Keratinocyte (primary cell): Measurements from ENCODE around the gene B3GNT5. TPM values are rescaled to one million over a fixed set of nuclear protein-coding genes. Genes with fewer than 3 reads are reported as not detected.

Source experiments
- DNase-seq: peaks from one replicate; pipeline ENCODE4 v3.0.0-alpha.2; 2011; ENCODE audit warnings: low read depth, missing footprints, low spot score
- FAIRE-seq: peaks from 2 replicates; lab custom pipeline; 2011; peaks lifted over from hg19 to GRCh38; lab: Jason Lieb, UNC
- H2AFZ ChIP-seq: 2 replicates; pipeline ENCODE4 v1.6.0; 2012; ENCODE audit warnings: low read length, control low read depth, inconsistent platforms; ENCODE audit not compliant: control insufficient read depth
- H3K27ac ChIP-seq: 2 replicates; pipeline ENCODE4 v1.5.1; 2011; ENCODE audit warnings: low read length; ENCODE audit not compliant: control insufficient read depth, insufficient read depth
- H3K27me3 ChIP-seq: 3 replicates; pipeline ENCODE4 v1.6.0; 2011; ENCODE audit warnings: low read length; ENCODE audit not compliant: control insufficient read depth, insufficient read depth; ENCODE audit errors: extremely low read depth
- H3K36me3 ChIP-seq, 2 experiments: 2 replicates in 1 of 2; 3 replicates in 1 of 2; pipeline ENCODE4 v1.5.1; 2011; ENCODE audit warnings: low read length in 2 of 2, mild to moderate bottlenecking in 1 of 2; ENCODE audit not compliant: control insufficient read depth in 2 of 2, insufficient read depth in 2 of 2; ENCODE audit errors: extremely low read depth in 1 of 2
- H3K4me1 ChIP-seq: 3 replicates; pipeline ENCODE4 v1.5.1; 2011; ENCODE audit warnings: low read length; ENCODE audit not compliant: control insufficient read depth, insufficient read depth; ENCODE audit errors: extremely low read depth
- H3K4me2 ChIP-seq: 3 replicates; pipeline ENCODE4 v1.6.0; 2011; ENCODE audit warnings: low read depth, low read length; ENCODE audit not compliant: control insufficient read depth, insufficient read depth; ENCODE audit errors: extremely low read depth
- H3K4me3 ChIP-seq, 3 experiments: fragments of 200-600 bp in 1 of 3; sonication (generic) in 1 of 3; 2 replicates in 2 of 3; 3 replicates in 1 of 3; pipeline ENCODE4 v1.5.1; 2011 to 2016; ENCODE audit warnings: low read length in 3 of 3, mild to moderate bottlenecking in 3 of 3, control low read depth in 2 of 3, inconsistent platforms in 1 of 3, low read depth in 1 of 3, mixed read lengths in 1 of 3, mixed run types in 1 of 3, moderate library complexity in 1 of 3; ENCODE audit not compliant: control insufficient read depth in 2 of 3, insufficient read depth in 2 of 3; ENCODE audit errors: extremely low read depth in 1 of 3
- H3K79me2 ChIP-seq: 2 replicates; pipeline ENCODE4 v1.6.0; 2012; ENCODE audit warnings: low read length; ENCODE audit not compliant: control insufficient read depth, insufficient read depth
- H3K9ac ChIP-seq: 3 replicates; pipeline ENCODE4 v1.6.0; 2011; ENCODE audit warnings: low read length; ENCODE audit not compliant: control insufficient read depth, insufficient read depth; ENCODE audit errors: extremely low read depth
- H3K9me1 ChIP-seq: 3 replicates; pipeline ENCODE4 v1.6.0; 2011; ENCODE audit warnings: low read length; ENCODE audit not compliant: control insufficient read depth, insufficient read depth; ENCODE audit errors: extremely low read depth
- H3K9me3 ChIP-seq: 2 replicates; pipeline ENCODE4 v1.5.1; 2012; ENCODE audit warnings: low read depth, low read length; ENCODE audit not compliant: control insufficient read depth
- H4K20me1 ChIP-seq: 3 replicates; pipeline ENCODE4 v1.6.0; 2011; ENCODE audit warnings: low read length; ENCODE audit not compliant: control insufficient read depth, insufficient read depth; ENCODE audit errors: extremely low read depth
- CTCF ChIP-seq, 3 experiments: IDR thresholded peaks in 1 of 3; conservative IDR thresholded peaks in 1 of 3; optimal IDR thresholded peaks in 1 of 3; 2 replicates in 2 of 3; 3 replicates in 1 of 3; pipeline versions ENCODE3 to v1.5.1; 2011; ENCODE audit warnings: low read length in 3 of 3, mild to moderate bottlenecking in 3 of 3, moderate library complexity in 2 of 3, control low read depth in 1 of 3, inconsistent platforms in 1 of 3; ENCODE audit not compliant: insufficient read depth in 2 of 3; ENCODE audit errors: extremely low read depth in 1 of 3
- EZH2 ChIP-seq: IDR thresholded peaks from one replicate; pipeline ENCODE4 v1.6.1; 2012; ENCODE audit warnings: inconsistent platforms, mild to moderate bottlenecking, low read length, moderate library complexity
- dilution Hi-C: fragments of 300-500 bp; cut with MboI; formaldehyde crosslinking; loops from one replicate; pipeline ENCODE4 v1.7.0; 2020; ENCODE audit warnings: low sequenced_read_pairs; ENCODE audit not compliant: extremely low pct_ligation_motif_present
- polyA plus RNA-seq, 5 experiments: library from polyadenylated mRNA; depleted of rRNA in 3 of 5; stranded (reverse) in 3 of 5; stranded (forward) in 1 of 5; unstranded in 1 of 5; fragments of >200 nt; gene quantifications; 1 replicate in 1 of 5; 2 replicates in 3 of 5; 3 replicates in 1 of 5; pipeline versions ENCODE4 v1.2.1 to v1.2.3, GENCODE V29; 2011 to 2012; ENCODE audit warnings: missing spikeins in 2 of 5, low read depth in 1 of 5, low replicate concordance in 1 of 5

Gene B3GNT5
- polyA plus RNA-seq, 1 donor (not counting 4 experiments of a cell fraction or from before 2014, with no cell fraction given): 66.6 TPM

- Histone ChIP-seq H4K20me1 (no peaks in the 10 kb centered on the region), H3K9me1 (no peaks in the 10 kb centered on the region), H3K4me1 (no peaks in the 10 kb centered on the region), H3K79me2 (no peaks in the 10 kb centered on the region), H3K9me3 (no peaks in the 10 kb centered on the region), H3K36me3 (no peaks in the 10 kb centered on the region), H3K9ac (no peak overlapping the region), H3K4me3 (no peak overlapping the region), H3K4me2 (no peak overlapping the region), H2AFZ (no peak overlapping the region), H3K27ac (no peak overlapping the region), H3K27me3 (no peaks in the 10 kb centered on the region)
- DNase-seq (no peak), FAIRE-seq (peak; percentile 32)
- TF ChIP-seq CTCF (optimal IDR thresholded peaks at IDR 0.05 in 1 of 3, IDR thresholded peaks at IDR 0.05 in 1 of 3, conservative IDR thresholded peaks at IDR 0.05 in 1 of 3; ENCODE audit: extremely low read depth in 1 of 3, insufficient read depth in 2 of 3, low read length in 3 of 3) (no peak), EZH2 (no peak)
- dilution Hi-C loops: no loop called here
Observed at GRCh38 chr3:183233966-183234365, 19.1 kb upstream of the B3GNT5 start.

- Histone ChIP-seq H3K4me3 (no peak overlapping the region), H3K4me2 (no peak overlapping the region), H3K4me1 (peaks cover 1% of the 10 kb centered on the region), H3K27ac (no peak overlapping the region), H3K79me2 (no peaks in the 10 kb centered on the region), H3K36me3 (no peaks in the 10 kb centered on the region), H3K9me1 (no peaks in the 10 kb centered on the region), H3K27me3 (no peaks in the 10 kb centered on the region), H3K9me3 (no peaks in the 10 kb centered on the region), H3K9ac (no peak overlapping the region), H2AFZ (no peak overlapping the region), H4K20me1 (no peaks in the 10 kb centered on the region)
- no peak for TF ChIP-seq CTCF (optimal IDR thresholded peaks at IDR 0.05 in 1 of 3, IDR thresholded peaks at IDR 0.05 in 1 of 3, conservative IDR thresholded peaks at IDR 0.05 in 1 of 3; ENCODE audit: extremely low read depth in 1 of 3, insufficient read depth in 2 of 3, low read length in 3 of 3)
- no peak for TF ChIP-seq EZH2
- dilution Hi-C loops: no loop called here
- no peak for FAIRE-seq
- DNase-seq: no peak
Observed at GRCh38 chr3:183239046-183239445, 14.0 kb upstream of the B3GNT5 start.
